H54 (cell line): ENCODE results near the gene GNE.

Source experiments
- DNase-seq: peaks from one replicate; pipeline ENCODE4 v3.0.0; 2011; ENCODE audit warnings: low spot score, mixed read lengths; ENCODE audit not compliant: insufficient read length
- FAIRE-seq: peaks from 3 replicates; lab custom pipeline; 2011; peaks lifted over from hg19 to GRCh38; lab: Jason Lieb, UNC
- POLR2A ChIP-seq: IDR thresholded peaks from 2 replicates; pipeline ENCODE4 v1.6.1; 2011; ENCODE audit warnings: low read depth, mild to moderate bottlenecking, low read length

The GNE gene

GRCh38 chr9:36174731-36175130, 83.5 kb downstream of the GNE start:
- DNase-seq (no peak), FAIRE-seq (no peak)
- no peak for TF ChIP-seq POLR2A

- DNase-seq = no peak
- no peak for TF ChIP-seq POLR2A
- FAIRE-seq = no peak
Observed at GRCh38 chr9:36174271-36174670, 84.0 kb downstream of the GNE start.

GRCh38 chr9:36173861-36174260, 84.4 kb downstream of the GNE start:
- no peak for TF ChIP-seq POLR2A
- FAIRE-seq (no peak), DNase-seq (no peak)

DNA sequence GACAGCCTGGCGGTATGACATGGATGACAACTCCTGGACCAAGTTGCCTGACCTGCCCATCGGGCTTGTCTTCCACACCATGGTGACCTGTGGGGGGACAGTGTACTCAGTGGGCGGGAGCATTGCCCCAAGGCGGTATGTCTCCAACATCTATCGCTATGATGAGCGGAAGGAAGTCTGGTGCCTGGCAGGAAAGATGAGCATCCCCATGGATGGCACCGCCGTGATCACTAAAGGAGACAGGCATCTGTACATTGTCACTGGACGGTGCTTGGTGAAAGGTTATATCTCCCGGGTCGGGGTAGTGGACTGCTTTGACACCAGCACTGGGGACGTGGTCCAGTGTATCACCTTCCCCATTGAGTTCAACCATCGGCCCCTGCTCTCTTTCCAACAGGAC, 87.7 kb downstream of the GNE start:
- no peak for TF ChIP-seq POLR2A
- FAIRE-seq (no peak), DNase-seq (no peak)

DNA sequence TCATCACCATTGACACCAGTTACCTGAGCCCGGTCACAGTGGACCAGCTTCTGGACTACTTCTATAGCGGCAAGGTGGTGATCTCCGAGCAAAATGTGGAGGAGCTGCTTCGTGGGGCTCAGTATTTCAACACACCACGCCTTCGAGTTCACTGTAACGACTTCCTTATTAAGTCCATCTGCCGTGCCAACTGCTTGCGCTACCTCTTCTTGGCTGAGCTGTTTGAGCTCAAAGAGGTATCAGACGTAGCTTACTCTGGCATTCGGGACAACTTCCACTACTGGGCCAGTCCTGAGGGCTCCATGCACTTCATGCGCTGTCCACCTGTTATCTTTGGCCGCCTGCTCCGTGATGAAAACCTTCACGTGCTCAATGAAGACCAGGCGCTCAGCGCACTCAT, 88.5 kb downstream of the GNE start:
- FAIRE-seq (no peak), DNase-seq (no peak)
- no peak for TF ChIP-seq POLR2A

- no peak for TF ChIP-seq POLR2A
- DNase-seq (no peak), FAIRE-seq (no peak)
Observed at GRCh38 chr9:36169166-36169565, 89.1 kb downstream of the GNE start, which contains the start of gene CCIN. TSS of gene CCIN (plus strand) at chr9:36169388. CDS start at chr9:36169503, 115 bp downstream.

DNA sequence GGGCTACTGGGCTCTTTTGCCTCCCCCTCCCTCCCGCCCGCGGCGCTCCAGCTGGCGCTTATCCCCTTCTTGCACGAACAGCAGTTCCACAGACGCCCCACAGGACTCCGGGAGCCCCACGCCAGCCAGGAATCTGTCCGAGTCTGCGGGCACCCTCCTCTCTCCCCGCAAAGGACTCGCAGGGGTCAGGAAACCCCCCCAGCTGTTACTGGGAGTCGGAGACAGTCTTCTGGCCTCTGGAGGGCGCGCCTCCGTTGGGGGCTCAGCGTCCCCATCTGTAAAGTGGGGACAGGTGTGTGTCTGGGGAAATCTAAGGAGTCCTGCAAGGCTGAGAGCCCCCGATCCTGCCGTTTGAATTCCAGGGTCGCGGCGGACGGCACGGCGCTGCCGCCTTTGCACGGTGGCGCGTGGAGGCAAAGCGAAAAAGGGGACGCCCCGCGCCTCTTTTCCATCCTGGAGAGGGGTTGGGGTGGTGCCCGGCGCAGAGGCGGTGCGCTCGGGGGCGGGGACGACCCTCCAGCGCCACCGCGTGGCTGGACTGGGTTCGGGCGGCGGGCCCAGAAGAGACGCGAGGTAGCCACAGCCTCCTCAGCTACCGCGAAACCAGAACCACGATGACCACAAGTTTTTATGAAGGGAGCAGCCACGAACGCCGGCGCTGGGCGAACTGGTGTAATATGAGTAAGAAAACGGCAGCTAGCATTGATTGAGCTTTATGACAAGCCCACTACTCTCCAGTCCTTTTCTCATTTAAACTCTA, 91.9 kb downstream of the GNE start:
- TF ChIP-seq POLR2A = no peak
- FAIRE-seq (no peak), DNase-seq (peak; percentile 62)

DNA sequence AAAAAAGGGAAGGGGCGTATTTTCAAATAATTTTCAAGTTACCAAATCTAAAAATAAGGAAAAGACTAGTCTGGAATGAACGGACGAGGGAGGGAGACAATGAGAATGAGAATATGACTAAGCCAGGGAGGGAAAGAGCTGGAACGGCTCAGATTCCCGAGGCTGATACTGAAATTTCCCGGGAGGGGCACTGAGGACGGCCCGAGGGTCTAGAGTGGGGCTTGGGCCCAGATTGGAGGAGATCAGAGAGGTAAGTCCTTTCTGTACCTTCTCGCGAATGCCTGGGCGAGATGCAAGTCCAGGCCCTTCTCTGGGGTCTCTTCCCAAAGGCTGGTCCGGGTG, 92.5 kb downstream of the GNE start:
- FAIRE-seq = no peak
- TF ChIP-seq POLR2A = no peak
- no peak for DNase-seq

GRCh38 chr9:36164989-36165388, 93.3 kb downstream of the GNE start:
- no peak for TF ChIP-seq POLR2A
- DNase-seq (no peak), FAIRE-seq (no peak)
